HG03066 (cell line): ENCODE data around the gene APP.

Experiments used
- ATAC-seq: cut with Tn5 transposase; IDR thresholded peaks from one replicate; pipeline ENCODE4 v1.9.1; 2021; ENCODE audit warnings: low read depth; ENCODE audit not compliant: unreplicated experiment

The APP gene

GRCh38 chr21:26170471-26171257, at the start of gene APP:
Gene APP, minus strand, starts transcription at chr21:26170770. Its CDS starts 150 bp downstream, at chr21:26170620.
- ATAC-seq: peak; percentile 74

GRCh38 chr21:26212220-26212619, 41.6 kb upstream of the APP start:
- no peak for ATAC-seq

- ATAC-seq: no peak
These were observed 40.0 kb upstream of the APP start for GRCh38 chr21:26210614-26211013.

GRCh38 chr21:26207021-26207420, 36.5 kb upstream of the APP start:
- no peak for ATAC-seq

- no peak for ATAC-seq
These were observed 28.9 kb upstream of the APP start for GRCh38 chr21:26199456-26199855.

GRCh38 chr21:26195708-26196107, 25.1 kb upstream of the APP start:
- ATAC-seq: no peak

GRCh38 chr21:26194811-26195251, 24.3 kb upstream of the APP start:
- no peak for ATAC-seq

- ATAC-seq: no peak
These were observed 23.8 kb upstream of the APP start for GRCh38 chr21:26194326-26194725.

- no peak for ATAC-seq
These were observed 21.0 kb upstream of the APP start for GRCh38 chr21:26191609-26192008.

GRCh38 chr21:26188422-26188821, 17.9 kb upstream of the APP start:
- no peak for ATAC-seq

GRCh38 chr21:26185446-26185845, 14.9 kb upstream of the APP start:
- no peak for ATAC-seq

GRCh38 chr21:26185021-26185420, 14.5 kb upstream of the APP start:
- no peak for ATAC-seq

- ATAC-seq: no peak
These were observed 8.9 kb upstream of the APP start for GRCh38 chr21:26179501-26179900.

- ATAC-seq: no peak
These were observed 7.3 kb upstream of the APP start for GRCh38 chr21:26177746-26178426.

- ATAC-seq: no peak
These were observed 6.6 kb upstream of the APP start for GRCh38 chr21:26177187-26177586.

GRCh38 chr21:26171258-26172100, 909 bp upstream of the APP start:
- no peak for ATAC-seq

GRCh38 chr21:26169611-26170470, 729 bp downstream of the APP start:
- peak; percentile 46 for ATAC-seq

GRCh38 chr21:26169061-26169610, 1.4 kb downstream of the APP start:
- peak; percentile 44 for ATAC-seq

- ATAC-seq: no peak
These were observed 2.2 kb downstream of the APP start for GRCh38 chr21:26168371-26168770.

- ATAC-seq: no peak
These were observed 3.0 kb downstream of the APP start for GRCh38 chr21:26167593-26167992.
